ENCODE data around the gene CRYGN.

The CRYGN gene

GRCh38 chr7:151405588-151405987, 34.4 kb downstream of the CRYGN start:
- DNase-seq, result no peak

DNA sequence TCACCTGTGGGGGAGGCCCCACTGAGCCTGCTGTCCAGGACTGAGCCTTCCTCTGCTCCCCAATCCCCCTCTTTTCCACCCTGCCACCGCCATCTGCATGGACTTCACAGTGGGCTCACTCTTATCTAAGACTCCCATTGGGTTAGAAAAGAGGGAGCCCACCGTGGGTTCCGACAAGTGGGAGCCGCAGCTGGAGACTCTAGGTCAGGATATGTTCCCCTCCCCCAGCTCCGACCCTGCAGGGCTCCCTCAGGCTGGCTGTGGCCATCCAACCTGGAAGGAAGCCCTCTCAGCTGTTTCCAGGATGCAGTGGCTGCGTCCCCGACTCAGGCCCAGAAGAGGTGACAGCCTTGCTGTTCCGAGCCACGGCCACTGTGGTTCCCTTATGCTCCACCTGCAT, 34.9 kb downstream of the CRYGN start:
- DNase-seq, result no peak

DNA sequence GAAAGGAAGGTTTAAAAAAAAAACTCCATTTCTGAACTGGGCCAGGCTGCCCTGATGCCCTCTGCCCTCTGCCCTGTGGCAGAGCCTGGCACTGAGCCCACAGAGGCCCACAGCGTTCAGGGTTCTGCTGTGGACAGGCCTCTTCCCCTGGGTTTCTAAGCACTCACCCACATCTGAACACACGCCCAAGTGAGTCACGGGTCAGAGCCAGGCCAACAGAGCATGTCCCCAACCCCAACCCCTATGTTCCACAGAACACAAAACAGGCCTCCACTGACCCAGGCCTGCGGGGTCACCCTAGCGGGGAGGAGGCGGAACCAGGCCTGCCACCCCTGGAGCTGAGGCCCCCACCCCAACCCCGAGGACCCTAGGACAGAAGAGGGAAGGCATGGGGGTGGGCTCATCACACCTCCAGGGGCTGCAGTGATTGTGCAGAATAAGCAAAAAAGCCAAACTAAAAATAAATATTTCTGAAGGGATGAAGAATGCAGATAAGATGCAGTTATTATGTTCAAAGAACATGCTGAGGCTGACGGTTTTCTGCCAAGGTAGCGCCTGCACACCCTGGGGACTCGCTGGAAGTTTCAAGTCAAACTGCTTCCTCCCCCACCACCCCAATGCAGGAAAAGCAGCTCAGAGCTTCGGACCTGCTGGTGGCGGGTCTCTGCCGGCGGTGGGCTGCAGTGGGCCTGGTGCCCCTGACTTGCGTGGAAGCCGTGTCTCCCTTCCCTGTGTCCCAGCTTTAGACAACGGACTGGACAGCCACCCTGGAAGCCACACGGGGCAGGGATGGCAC, 35.5 kb downstream of the CRYGN start:
- DNase-seq, result no peak

- DNase-seq, result no peak
Measured at GRCh38 chr7:151403764-151404163, 36.2 kb downstream of the CRYGN start.

DNA sequence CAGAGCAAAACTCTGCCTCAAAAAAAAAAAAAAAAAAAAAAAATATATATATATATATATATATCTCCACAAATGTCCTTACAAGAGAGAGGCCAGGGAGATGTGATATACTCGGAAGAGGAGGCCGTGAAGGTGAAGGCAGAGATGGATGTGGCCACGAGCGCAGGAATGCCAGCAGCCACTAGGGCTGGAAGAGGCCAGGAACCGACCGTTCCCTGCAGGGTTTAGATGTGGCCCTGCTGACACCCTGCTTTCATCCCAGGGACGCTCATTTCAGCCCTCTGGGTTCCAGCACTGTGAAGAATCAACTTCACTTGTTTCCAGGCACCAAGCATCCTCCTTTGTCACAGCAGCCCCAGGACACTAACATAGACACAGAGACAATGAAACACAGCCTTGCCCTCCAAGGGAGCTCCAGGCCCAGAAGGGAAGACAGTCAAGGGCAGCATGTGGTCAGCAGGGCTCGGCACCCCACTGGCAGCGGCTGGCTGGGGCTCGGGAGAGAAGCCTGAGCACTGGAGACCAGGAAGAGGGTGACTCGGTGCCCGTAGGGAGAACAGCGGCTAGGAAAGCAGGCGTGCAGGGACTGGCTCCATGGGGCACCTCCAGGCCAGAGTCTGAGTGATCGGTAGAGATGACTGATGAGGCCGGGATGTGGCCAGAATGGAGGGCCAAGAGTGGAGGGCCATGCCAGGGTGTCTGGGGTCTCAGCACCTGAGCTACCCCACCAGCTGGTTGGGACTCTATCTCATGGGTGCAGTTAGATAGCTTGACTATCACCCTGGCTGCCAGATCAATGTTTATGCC, 37.7 kb downstream of the CRYGN start:
- no peak for DNase-seq

DNA sequence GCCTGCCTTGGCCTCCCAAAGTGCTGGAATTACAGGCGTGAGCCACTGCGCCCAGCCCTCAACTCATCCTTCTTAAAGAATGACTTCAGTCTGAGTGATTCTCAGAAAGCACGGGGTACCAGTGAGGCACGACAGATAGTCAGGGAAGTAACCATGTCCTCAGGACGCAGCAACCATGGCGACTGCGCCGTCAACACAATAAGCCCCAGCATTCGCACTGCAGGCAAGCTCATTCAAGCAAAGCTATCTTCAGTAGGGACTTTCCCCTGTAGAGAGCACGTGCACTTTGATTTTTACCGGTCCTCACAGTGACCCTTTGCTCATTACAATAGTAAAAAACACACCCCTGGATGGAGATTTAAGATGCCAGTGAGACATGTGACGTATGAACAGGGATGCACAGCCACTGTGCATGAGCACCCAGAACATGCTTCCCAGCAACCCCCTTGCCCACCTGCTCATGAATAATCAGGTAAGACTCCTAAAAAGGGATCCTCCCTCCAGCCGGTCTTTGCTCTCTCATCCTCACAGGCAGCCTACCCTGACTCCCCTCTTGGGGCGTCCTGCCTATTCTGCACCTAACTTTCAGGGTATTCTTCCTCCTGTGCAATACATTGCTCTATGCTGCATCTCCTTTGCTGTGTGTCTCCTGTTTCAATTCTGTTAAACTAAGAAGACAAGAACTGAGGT, 39.2 kb downstream of the CRYGN start:
- no peak for DNase-seq

DNA sequence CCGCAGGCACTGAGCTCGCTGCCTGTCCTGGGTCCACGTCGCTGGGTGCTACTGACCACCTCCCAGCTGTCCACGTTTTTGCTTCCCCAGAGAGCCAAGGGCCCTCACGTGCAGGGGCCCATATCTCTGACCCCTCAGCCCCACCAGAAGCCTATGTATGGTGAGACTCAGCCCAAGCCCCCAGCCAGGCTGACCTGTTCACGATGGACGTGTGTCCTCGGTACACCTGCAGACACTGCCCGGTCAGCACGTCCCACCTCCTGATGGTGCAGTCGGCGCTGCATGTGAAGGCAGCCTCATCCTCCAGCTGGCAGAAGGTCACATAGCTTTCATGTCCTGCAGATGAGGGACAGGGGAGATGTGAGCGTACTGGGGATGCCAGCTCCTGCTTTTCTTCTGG, 40.0 kb downstream of the CRYGN start:
- DNase-seq, result no peak

DNA sequence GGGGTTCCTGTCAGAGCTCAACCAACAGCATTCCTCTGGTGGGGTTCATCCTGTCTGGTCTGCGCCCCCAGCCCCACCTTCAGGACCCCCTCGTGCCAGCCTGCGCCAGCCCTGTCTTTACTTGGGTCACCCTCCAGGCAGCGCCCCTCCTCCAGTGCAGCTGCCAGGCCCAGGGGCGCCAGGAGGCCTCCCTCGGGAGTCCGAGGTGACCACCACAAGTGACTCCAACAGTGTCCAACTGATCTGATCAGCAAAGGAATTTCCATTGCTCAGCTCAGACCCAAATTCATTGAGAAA, 40.7 kb downstream of the CRYGN start:
- DNase-seq, result no peak

GRCh38 chr7:151398446-151399304, 41.3 kb downstream of the CRYGN start:
- no peak for DNase-seq

DNA sequence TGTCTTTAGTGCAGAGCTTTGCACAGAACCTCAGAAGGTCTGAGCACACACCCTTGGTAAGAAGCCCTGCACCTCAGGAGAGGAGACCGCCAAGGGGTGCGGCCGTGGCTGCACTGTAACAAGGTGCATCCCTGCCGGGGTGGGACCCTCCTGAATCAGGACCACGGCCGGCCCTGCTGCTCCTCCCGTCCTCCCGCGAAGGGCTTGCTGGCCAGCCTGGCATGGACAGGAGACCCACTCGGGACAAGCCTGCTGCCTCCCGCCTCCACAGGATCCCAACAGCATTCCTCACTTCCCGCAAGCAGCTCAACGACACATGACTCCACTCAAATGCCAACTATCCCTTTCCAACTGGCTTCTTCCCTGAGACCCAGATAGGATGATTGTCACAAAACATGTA, 42.9 kb downstream of the CRYGN start:
- DNase-seq, result no peak

GRCh38 chr7:151396328-151396970, 43.5 kb downstream of the CRYGN start:
- DNase-seq, result no peak

DNA sequence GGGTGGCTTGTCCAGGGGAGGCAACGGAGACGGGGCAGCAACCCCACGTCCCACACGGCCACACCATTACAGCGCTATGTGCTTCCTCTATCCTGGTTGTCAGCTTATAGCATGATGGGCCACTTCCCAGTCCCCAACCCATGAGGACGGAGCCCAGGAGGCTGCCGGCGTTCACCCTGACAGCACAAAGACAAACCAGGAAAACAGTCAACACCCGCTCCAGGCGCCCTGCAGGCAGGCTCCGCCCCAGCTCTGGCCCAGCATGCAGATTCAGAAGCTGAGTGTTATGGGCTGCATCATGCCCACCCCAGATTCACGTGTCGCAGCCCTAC, 44.9 kb downstream of the CRYGN start:
- no peak for DNase-seq

- DNase-seq, result no peak
Measured at GRCh38 chr7:151394076-151395035, 45.6 kb downstream of the CRYGN start.

DNA sequence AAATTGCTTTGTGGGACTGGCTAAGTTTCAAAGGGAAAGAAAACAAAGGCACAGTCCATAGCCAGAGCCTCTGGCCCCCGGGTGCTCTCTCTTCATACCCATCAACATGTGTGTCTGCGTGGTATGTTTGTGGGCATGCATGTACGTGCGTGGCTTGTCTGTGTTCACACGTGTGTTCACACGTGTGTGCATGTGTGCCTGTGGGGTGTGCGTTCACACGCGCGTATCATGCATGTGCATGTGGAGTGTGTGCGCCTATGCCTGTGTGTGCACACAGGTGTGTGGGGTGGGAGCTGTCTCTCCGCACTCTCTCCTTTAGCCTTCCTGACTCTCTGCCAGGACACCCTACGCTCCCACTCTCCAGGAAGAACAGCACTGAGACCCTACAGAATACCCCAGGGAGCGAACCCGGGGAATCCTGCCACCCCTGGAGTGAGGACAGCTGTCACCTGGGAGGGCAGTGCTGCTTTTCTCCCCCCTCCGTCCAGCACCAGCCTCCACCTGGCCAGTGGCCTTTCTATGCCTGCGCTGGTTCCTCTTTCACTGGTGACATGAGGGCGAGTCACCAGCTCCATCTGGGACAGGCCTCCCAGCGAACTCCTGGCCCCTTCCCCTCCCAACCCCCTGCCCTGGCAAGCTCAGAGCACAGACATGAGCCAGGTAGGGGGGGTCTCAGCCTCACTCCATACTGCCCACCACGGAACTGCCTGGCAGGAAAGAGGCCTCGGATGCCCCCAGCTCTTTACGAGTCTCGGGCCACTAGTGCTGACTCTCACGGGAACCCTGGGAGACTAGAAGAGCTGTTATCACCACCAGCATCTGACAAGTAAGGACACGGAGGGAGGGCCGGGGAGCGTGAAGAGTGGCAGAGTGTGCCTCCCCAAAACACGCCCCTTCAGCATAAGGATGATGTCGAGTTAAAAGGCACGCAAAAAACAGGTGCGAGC, 46.6 kb downstream of the CRYGN start:
- DNase-seq, result no peak

DNA sequence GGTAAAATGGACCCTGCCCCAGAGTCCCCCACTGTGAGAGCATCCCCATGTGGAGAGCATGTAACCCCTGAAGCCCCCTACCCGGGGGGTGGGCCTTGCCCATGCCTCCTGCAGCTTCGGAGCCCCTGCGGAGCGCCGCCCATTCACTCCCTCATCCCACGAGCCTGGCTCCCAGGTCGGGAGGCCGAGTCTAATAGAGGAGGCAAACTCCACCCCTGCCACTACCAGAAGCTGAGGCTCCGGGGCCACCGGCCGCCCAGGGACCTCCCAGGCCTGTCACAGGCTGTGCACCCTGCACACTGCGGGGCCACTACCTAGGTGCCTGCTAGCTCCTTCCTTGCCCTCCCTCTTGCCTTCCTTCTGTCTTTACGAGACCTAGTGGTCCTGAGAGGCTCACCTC, 47.5 kb downstream of the CRYGN start:
- DNase-seq, result no peak

DNA sequence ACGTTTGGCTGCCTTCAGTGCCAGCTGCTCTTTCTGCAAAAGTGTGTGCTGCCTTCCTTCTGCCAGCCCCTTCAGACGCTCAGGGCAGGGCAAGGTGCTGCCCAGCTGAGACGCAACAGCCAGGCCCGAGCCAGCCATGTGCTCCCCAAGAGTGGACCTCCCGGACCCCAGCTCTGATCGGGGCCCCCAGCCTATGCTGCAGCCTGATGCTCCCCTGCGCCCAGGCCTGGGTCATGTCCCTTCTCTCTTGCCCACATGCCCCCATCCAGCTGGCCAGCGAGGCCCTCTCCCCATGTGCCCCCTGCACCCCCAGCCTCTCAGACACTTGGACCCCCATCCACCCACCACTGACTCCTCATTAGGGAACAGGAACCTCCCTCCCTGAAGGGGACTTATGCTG, 47.9 kb downstream of the CRYGN start:
- no peak for DNase-seq

GRCh38 chr7:151391358-151391730, 48.6 kb downstream of the CRYGN start:
- DNase-seq, result no peak

DNA sequence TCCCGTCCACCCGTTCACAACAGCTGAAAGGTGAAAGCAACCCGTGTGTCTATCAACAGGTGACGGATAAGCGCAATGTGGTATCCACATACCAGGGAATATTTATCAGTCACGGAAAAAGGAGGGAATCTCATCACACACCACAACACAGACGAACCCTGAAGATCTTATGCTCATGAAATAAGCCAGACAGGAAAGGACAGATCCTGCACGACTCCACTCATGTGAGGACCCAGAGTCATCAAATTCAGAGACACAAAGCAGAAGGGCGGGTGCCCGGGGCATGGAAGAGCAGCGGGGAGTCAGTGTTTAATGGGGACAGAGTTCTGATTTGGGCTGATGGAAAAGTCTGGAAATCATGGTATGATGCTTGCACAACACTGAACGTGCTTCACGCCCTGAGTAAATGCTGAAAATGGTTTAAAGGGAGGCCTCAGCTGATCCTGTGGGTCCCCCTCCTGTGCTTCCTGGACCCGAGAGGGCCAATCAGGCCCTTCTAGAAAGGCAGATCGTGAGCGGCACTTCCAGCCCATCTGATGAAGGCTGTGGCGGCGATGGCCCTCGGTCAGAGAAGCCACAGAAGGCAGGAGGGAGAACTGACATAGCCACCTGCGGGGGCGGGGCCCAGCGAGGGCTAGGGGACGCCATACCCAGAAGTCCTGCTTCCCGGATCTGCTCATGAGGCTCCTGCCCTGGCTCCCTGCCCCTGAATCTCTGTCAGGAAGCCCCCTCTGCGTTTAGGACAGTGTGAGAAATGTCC, 49.2 kb downstream of the CRYGN start:
- no peak for DNase-seq
